DND-41 (cell line): ENCODE results near the gene SLX4.
"Not testable (repeated sequence)": the region's sequence is repeated elsewhere in the genome, so short reads cannot be mapped to it uniquely, and the experiment has no call there.

Experiments used
- ATAC-seq: fragments of 200-7000 bp; cut with Tn5 transposase; 3 replicates; pipeline ENCODE4 v1.9.1; 2021; ENCODE audit warnings: low read depth; ENCODE audit not compliant: insufficient read depth
- DNase-seq: peaks from one replicate; pipeline ENCODE4 v3.0.0-alpha.2; 2020
- H2AFZ ChIP-seq: 2 replicates; pipeline ENCODE4 v1.6.0; 2012; ENCODE audit warnings: low read depth, low read length
- H3K27ac ChIP-seq: 2 replicates; pipeline ENCODE4 v1.5.1; 2012; ENCODE audit warnings: low read length, inconsistent platforms
- H3K27me3 ChIP-seq: fragments of 200-600 bp; sonication (generic); 2 replicates; pipeline ENCODE4 v1.6.0; 2012; ENCODE audit warnings: low read length, mild to moderate bottlenecking, inconsistent platforms; ENCODE audit not compliant: insufficient read depth, poor library complexity
- H3K36me3 ChIP-seq: 2 replicates; pipeline ENCODE4 v1.5.1; 2012; ENCODE audit warnings: low read length, inconsistent platforms; ENCODE audit not compliant: insufficient read depth
- H3K4me1 ChIP-seq: 2 replicates; pipeline ENCODE4 v1.5.1; 2012; ENCODE audit warnings: mild to moderate bottlenecking, low read length; ENCODE audit not compliant: insufficient read depth
- H3K4me2 ChIP-seq: 2 replicates; pipeline ENCODE4 v1.6.0; 2012; ENCODE audit warnings: mild to moderate bottlenecking, moderate library complexity, low read length, inconsistent platforms; ENCODE audit not compliant: insufficient read depth
- H3K4me3 ChIP-seq, 2 experiments: fragments of 200-600 bp in 1 of 2; shearing (Covaris generic) in 1 of 2; 2 replicates each; pipeline ENCODE4 v1.5.1; 2012 to 2016; ENCODE audit warnings: inconsistent platforms in 2 of 2, low read length in 2 of 2, mild to moderate bottlenecking in 2 of 2, low read depth in 1 of 2, moderate library complexity in 1 of 2
- H3K79me2 ChIP-seq: 2 replicates; pipeline ENCODE4 v1.6.0; 2012; ENCODE audit warnings: low read length, inconsistent platforms; ENCODE audit not compliant: insufficient read depth
- H3K9ac ChIP-seq: 2 replicates; pipeline ENCODE4 v1.6.0; 2012; ENCODE audit warnings: low read depth, mild to moderate bottlenecking, inconsistent platforms, low read length, moderate library complexity
- H3K9me3 ChIP-seq: 2 replicates; pipeline ENCODE4 v1.5.1; 2012; ENCODE audit warnings: low read length, moderate library complexity, mild to moderate bottlenecking, inconsistent platforms; ENCODE audit not compliant: insufficient read depth, severe bottlenecking
- H4K20me1 ChIP-seq: 2 replicates; pipeline ENCODE4 v1.6.0; 2012; ENCODE audit warnings: low read length; ENCODE audit not compliant: insufficient read depth
- CTCF ChIP-seq: IDR thresholded peaks from 2 replicates; pipeline ENCODE4 v1.5.1; 2012; ENCODE audit warnings: borderline replicate concordance, low read length, moderate library complexity, mild to moderate bottlenecking; ENCODE audit not compliant: poor library complexity, severe bottlenecking; ENCODE audit errors: extremely low read depth
- EZH2 ChIP-seq: IDR thresholded peaks from 3 replicates; pipeline ENCODE4 v1.6.1; 2012; ENCODE audit warnings: borderline replicate concordance, low read depth, mild to moderate bottlenecking, moderate library complexity, low read length, inconsistent platforms; ENCODE audit not compliant: severe bottlenecking

Gene SLX4

GRCh38 chr16:3610698-3611145, 684 bp downstream of the SLX4 start:
- Histone ChIP-seq H3K27ac (peak overlapping the region; percentile 88), H3K4me2 (peak overlapping the region; percentile 84), H4K20me1 (peaks cover 4% of the 10 kb centered on the region; the same call in 1 of the 2 replicates), H3K4me1 (peaks cover 30% of the 10 kb centered on the region), H3K79me2 (peaks cover 49% of the 10 kb centered on the region), H3K4me3 (peak overlapping the region; percentile 63 to 85; a peak in 3 of 4 replicates), H3K9ac (peak overlapping the region; percentile 82), H3K27me3 (no peaks in the 10 kb centered on the region), H3K9me3 (no peaks in the 10 kb centered on the region), H2AFZ (peak overlapping the region; percentile 98), H3K36me3 (peaks cover 12% of the 10 kb centered on the region)
- ATAC-seq: no peak
- no peak for TF ChIP-seq CTCF
- TF ChIP-seq EZH2: no peak
- DNase-seq: no peak

GRCh38 chr16:3609895-3610697, 1.3 kb downstream of the SLX4 start:
- Histone ChIP-seq H3K4me1 (peaks cover 27% of the 10 kb centered on the region), H3K27ac (peak overlapping the region; percentile 88; the same call in 1 of the 2 replicates), H2AFZ (peak overlapping the region; percentile 98), H3K4me3 (peak overlapping the region; percentile 63 to 85; a peak in 3 of 4 replicates), H3K9ac (peak overlapping the region; percentile 82), H3K36me3 (peaks cover 6% of the 10 kb centered on the region), H3K27me3 (no peaks in the 10 kb centered on the region), H3K4me2 (peak overlapping the region; percentile 84), H3K79me2 (peaks cover 42% of the 10 kb centered on the region), H4K20me1 (peaks cover under 1% of the 10 kb centered on the region; the same call in 1 of the 2 replicates), H3K9me3 (no peaks in the 10 kb centered on the region)
- DNase-seq: no peak
- TF ChIP-seq EZH2: no peak
- no peak for TF ChIP-seq CTCF
- no peak for ATAC-seq

GRCh38 chr16:3608976-3609375, 2.4 kb downstream of the SLX4 start:
- H3K9me3 ChIP-seq, H3K4me2 ChIP-seq, DNase-seq, H2AFZ ChIP-seq, H4K20me1 ChIP-seq, H3K9ac ChIP-seq, H3K36me3 ChIP-seq, H3K27me3 ChIP-seq, ATAC-seq, H3K4me3 ChIP-seq, H3K27ac ChIP-seq: not testable (repeated sequence)
- H3K4me1 ChIP-seq: peaks cover 27% of the 10 kb centered on the region
- peaks cover 32% of the 10 kb centered on the region for H3K79me2 ChIP-seq

GRCh38 chr16:3608069-3608468, 3.3 kb downstream of the SLX4 start:
- Histone ChIP-seq H3K4me1 (peaks cover 20% of the 10 kb centered on the region), H4K20me1 (no peaks in the 10 kb centered on the region), H3K27ac (no peak overlapping the region), H3K36me3 (peaks cover 10% of the 10 kb centered on the region), H3K4me3 (no peak overlapping the region), H3K79me2 (peaks cover 24% of the 10 kb centered on the region), H3K4me2 (no peak overlapping the region), H3K27me3 (no peaks in the 10 kb centered on the region), H2AFZ (no peak overlapping the region), H3K9me3 (no peaks in the 10 kb centered on the region), H3K9ac (no peak overlapping the region)
- DNase-seq (no peak), ATAC-seq (no peak)
- TF ChIP-seq CTCF (no peak), EZH2 (no peak)
